GM12878 (cell line): ENCODE results near the gene OPCML. TPM values are rescaled to one million over a fixed set of nuclear protein-coding genes. Genes with fewer than 3 reads are reported as not detected.

ENCODE experiments used
- ATAC-seq: fragments of 200-7000 bp; cut with Tn5 transposase; 3 replicates; pipeline ENCODE4 v1.9.1; 2020; ENCODE audit warnings: mild to moderate bottlenecking, moderate library complexity
- BruUV-seq: library from RNA; stranded (reverse); fragments of 400-500 nt; replicated peaks from 2 replicates; lab custom pipeline; 2021; lab: Mats Ljungman, UMichigan
- CTCF ChIA-PET: fragments of 300-600 bp; sonication (Branson Sonifier 250); formaldehyde crosslinking; extraction: SDS; loops from one replicate; lab custom pipeline; 2021; ENCODE audit warnings: inconsistent platforms; lab: Yijun Ruan, JAX
- POLR2A ChIA-PET: fragments of 350-600 bp; formaldehyde crosslinking; extraction: SDS; loops from one replicate; lab custom pipeline; 2021; ENCODE audit warnings: inconsistent platforms; lab: Charles Lee
- RAD21 ChIA-PET: fragments of 300-600 bp; sonication (Branson Sonifier 250); formaldehyde crosslinking; loops from one replicate; lab custom pipeline; 2023; ENCODE audit warnings: antibody characterized with exemption; ENCODE audit not compliant: unreplicated experiment; lab: Charles Lee
- SMC1A ChIA-PET: fragments of 300-600 bp; sonication (Branson Sonifier 250); formaldehyde crosslinking; loops from one replicate; lab custom pipeline; 2023; ENCODE audit not compliant: unreplicated experiment, uncharacterized antibody; lab: Charles Lee
- DNase-seq: peaks from one replicate; pipeline ENCODE4 v3.0.0-alpha.2; 2011; ENCODE audit warnings: low read depth, low spot score
- FAIRE-seq: peaks from 3 replicates; lab custom pipeline; 2011; peaks lifted over from hg19 to GRCh38; lab: Jason Lieb, UNC
- H2AFZ ChIP-seq: 2 replicates; pipeline ENCODE4 v1.6.0; 2011; ENCODE audit warnings: low read depth, low read length, control low read depth; ENCODE audit not compliant: control insufficient read depth
- H3K27ac ChIP-seq: 2 replicates; pipeline ENCODE4 v1.5.1; 2011; ENCODE audit warnings: control low read depth; ENCODE audit not compliant: control insufficient read depth, insufficient read depth
- H3K27me3 ChIP-seq, 2 experiments: replicated peaks in 1 of 2; 2 replicates each; pipeline versions ENCODE4 v1.6.0 to v1.6.1; 2011; ENCODE audit warnings: low read length in 1 of 2; ENCODE audit not compliant: control insufficient read depth in 2 of 2, insufficient read depth in 2 of 2
- H3K36me3 ChIP-seq, 2 experiments: 2 replicates each; pipeline ENCODE4 v1.5.1; 2011; ENCODE audit warnings: low read length in 1 of 2; ENCODE audit not compliant: control insufficient read depth in 2 of 2, insufficient read depth in 2 of 2
- H3K4me1 ChIP-seq: 2 replicates; pipeline ENCODE4 v1.6.1; 2011; ENCODE audit warnings: mild to moderate bottlenecking, low read length, moderate library complexity, mixed read lengths; ENCODE audit not compliant: control insufficient read depth, insufficient read depth
- H3K4me2 ChIP-seq: 2 replicates; pipeline ENCODE4 v1.6.0; 2011; ENCODE audit warnings: control low read depth; ENCODE audit not compliant: control insufficient read depth, insufficient read depth
- H3K4me3 ChIP-seq: fragments of 200-600 bp; sonication (generic); 2 replicates; pipeline ENCODE4 v1.5.1; 2016
- H3K79me2 ChIP-seq: 2 replicates; pipeline ENCODE4 v1.6.0; 2011; ENCODE audit warnings: low read length; ENCODE audit not compliant: control insufficient read depth, insufficient read depth
- H3K9ac ChIP-seq: 2 replicates; pipeline ENCODE4 v1.8.0; 2011; ENCODE audit warnings: low read length, control low read depth, mixed read lengths; ENCODE audit not compliant: control insufficient read depth, insufficient read depth
- H3K9me3 ChIP-seq: replicated peaks from 3 replicates; pipeline ENCODE4 v1.5.1; 2011; ENCODE audit warnings: mild to moderate bottlenecking, low read length; ENCODE audit not compliant: control insufficient read depth, insufficient read depth
- H4K20me1 ChIP-seq: 2 replicates; pipeline ENCODE4 v1.6.0; 2011; ENCODE audit not compliant: control insufficient read depth, insufficient read depth
- IKZF2 ChIP-seq, 2 experiments: fragments of 450-650 bp; IDR thresholded peaks; 2 replicates each; pipeline ENCODE4 v1.6.1; 2017; ENCODE audit warnings: mild to moderate bottlenecking in 2 of 2, moderate library complexity in 2 of 2
- NFIC ChIP-seq: IDR thresholded peaks from 2 replicates; pipeline ENCODE4 v1.6.1; 2012; ENCODE audit warnings: low read depth, mild to moderate bottlenecking, inconsistent platforms, low read length, moderate library complexity
- NFYB ChIP-seq: IDR thresholded peaks from 2 replicates; pipeline ENCODE4 v1.6.1; 2011; ENCODE audit warnings: low read depth, mild to moderate bottlenecking, low read length, improper control_type of control experiment, moderate library complexity; ENCODE audit not compliant: insufficient read depth
- RFX5 ChIP-seq: IDR thresholded peaks from 2 replicates; pipeline ENCODE4 v1.6.1; 2011; ENCODE audit warnings: low read depth, low read length, improper control_type of control experiment
- TARDBP ChIP-seq: IDR thresholded peaks from 2 replicates; pipeline ENCODE4 v1.6.1; 2016; ENCODE audit warnings: borderline replicate concordance
- YY1 ChIP-seq: IDR thresholded peaks from 2 replicates; pipeline ENCODE4 v1.6.1; 2011; ENCODE audit warnings: low read depth, mild to moderate bottlenecking, low read length
- ZZZ3 ChIP-seq: IDR thresholded peaks from 2 replicates; pipeline ENCODE4 v1.6.1; 2011; ENCODE audit warnings: low read depth; ENCODE audit not compliant: control insufficient read depth, insufficient read length
- WGBS: methylation state at CpG from one replicate; pipeline ENCODE4 v1.1.6; 2016; ENCODE audit warnings: low lambda C conversion rate; ENCODE audit not compliant: insufficient replicate concordance, insufficient coverage; ENCODE audit errors: missing lambda C conversion rate; 5-methylcytosine and 5-hydroxymethylcytosine counted together
- in situ Hi-C: fragments of 300-500 bp; cut with MboI; formaldehyde crosslinking; loops from 9 replicates; pipeline ENCODE4 v1.14.3; 2018; ENCODE audit warnings: mixed read lengths
- intact Hi-C: fragments of 100-400 bp; cut with micrococcal nuclease; formaldehyde crosslinking; loops from one replicate; pipeline ENCODE4 v1.14.2; 2022; ENCODE audit not compliant: unreplicated experiment
- polyA plus RNA-seq, 11 experiments: library from polyadenylated mRNA; depleted of rRNA in 4 of 11; unstranded in 6 of 11; stranded (reverse) in 5 of 11; fragments of >200 nt; fragmentation: Nextera tagmentation in 4 of 11; fragmentation: Illumina TruSeq in 1 of 11; extraction: Ambion mirVana in 4 of 11; extraction: Trizol in 1 of 11; gene quantifications; 1 replicate in 1 of 11; 2 replicates in 10 of 11; pipeline versions ENCODE4 v1.2.1 to v1.2.3, GENCODE V29; 2011 to 2016; ENCODE audit warnings: inconsistent platforms in 2 of 11, missing spikeins in 2 of 11, low read depth in 1 of 11
- total RNA-seq, 4 experiments: library from RNA; depleted of rRNA in 3 of 4; stranded (reverse); fragments of >200 nt in 3 of 4; fragmentation: Illumina TruSeq in 1 of 4; extraction: Trizol in 1 of 4; gene quantifications; 2 replicates each; pipeline versions ENCODE4 v1.2.1 to v1.2.3, GENCODE V29; 2013 to 2021
- TF ChIP-seq, protein P1 (sequence below): fragments of 450-650 bp; IDR thresholded peaks from 2 replicates; pipeline ENCODE4 v1.6.1; 2018; ENCODE audit warnings: mild to moderate bottlenecking, low read depth, moderate library complexity; ENCODE audit not compliant: partially characterized antibody
- TF ChIP-seq, protein P2 (sequence below): IDR thresholded peaks from 2 replicates; pipeline ENCODE4 v1.6.1; 2011; ENCODE audit warnings: borderline replicate concordance, low read depth, mild to moderate bottlenecking, moderate library complexity, low read length; ENCODE audit not compliant: insufficient read depth, poor library complexity, severe bottlenecking
- TF ChIP-seq, protein P3 (sequence below): IDR thresholded peaks from 2 replicates; pipeline ENCODE4 v1.6.1; 2011; ENCODE audit warnings: borderline replicate concordance, low read depth, mild to moderate bottlenecking, moderate library complexity, mixed read lengths, low read length; ENCODE audit not compliant: insufficient read depth; ENCODE audit errors: extremely low read length

OPCML gene
- total and polyA plus RNA-seq, 10 of the 15 experiments (the other 5 are each of a cell fraction or from before 2014, with no cell fraction given), result 0.84 TPM; not detected in 9

DNA sequence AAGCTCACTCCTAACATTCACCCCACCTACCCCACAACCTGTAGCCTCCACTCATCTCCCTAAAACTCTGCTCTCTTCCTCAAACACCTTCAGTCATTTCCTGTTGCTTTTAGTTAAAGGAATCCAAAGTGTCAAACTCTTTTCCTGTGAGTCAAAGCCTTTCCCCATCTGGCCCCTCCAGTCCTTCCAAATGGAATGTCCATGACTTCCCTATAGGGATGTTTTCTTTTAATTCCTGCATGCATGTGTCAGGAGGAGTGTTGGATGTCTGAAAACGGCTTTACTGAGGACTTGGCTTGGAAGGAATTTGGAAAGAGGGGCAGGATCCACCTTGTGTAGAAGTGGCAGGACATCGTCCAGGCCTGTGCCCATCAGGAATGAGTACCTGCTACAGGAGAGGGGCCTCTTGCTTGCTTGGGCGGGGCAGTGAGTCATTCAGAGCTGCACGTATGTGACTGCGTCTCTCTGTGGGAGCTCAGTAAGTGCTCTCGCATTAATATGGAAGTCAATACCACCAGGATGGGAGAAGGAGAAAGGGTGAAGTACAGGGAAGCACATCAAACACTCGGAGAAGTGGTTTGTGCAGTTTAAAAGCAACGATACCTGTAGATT lies 491.9 kb downstream of the OPCML start:
- in situ Hi-C loops, result no loop called here
- POLR2A ChIA-PET, result no interaction called here

More for the DNA sequence above, 491.9 kb downstream of the OPCML start:
- WGBS, result 17% methylated on average over 8 of the region's 8 CpGs
- no peak overlapping the region for H3K27ac ChIP-seq
- ChIA-PET SMC1A (interaction anchor here (1.2 kb wide), 1 partner anchor 99 kb away, joined by 4 read pairs; no protein-coding TSS in a partner anchor), CTCF (interaction anchor here (1.8 kb wide), 1 partner anchor 99 kb away, joined by 6 read pairs; no protein-coding TSS in a partner anchor), RAD21 (interaction anchor here (1.4 kb wide), 1 partner anchor 99 kb away, joined by 4 read pairs; no protein-coding TSS in a partner anchor)
- FAIRE-seq (no peak), ATAC-seq (no peak), DNase-seq (no peak)
- H3K79me2 ChIP-seq, result no peaks in the 10 kb centered on the region
- peaks cover 0 to 2% of the 10 kb centered on the region in 2 experiments; a peak in 2 of 4 replicates for H3K27me3 ChIP-seq
- intact Hi-C loops, result no loop called here
- BruUV-seq, result no TSS peak
- no peaks in the 10 kb centered on the region for H3K4me1 ChIP-seq
- no peak overlapping the region for H3K4me2 ChIP-seq
- H4K20me1 ChIP-seq, result no peaks in the 10 kb centered on the region
- H2AFZ ChIP-seq, result no peak overlapping the region
- H3K36me3 ChIP-seq, result no peaks in the 10 kb centered on the region
- no peak overlapping the region for H3K9ac ChIP-seq
- H3K4me3 ChIP-seq, result no peak overlapping the region
- TF ChIP-seq RFX5 (no peak), TARDBP (no peak), IKZF2 (IDR thresholded peaks at IDR 0.05) (no peak), NFIC (no peak), ZZZ3 (no peak), YY1 (no peak), NFYB (no peak)
- TF ChIP-seq, protein P1, sequence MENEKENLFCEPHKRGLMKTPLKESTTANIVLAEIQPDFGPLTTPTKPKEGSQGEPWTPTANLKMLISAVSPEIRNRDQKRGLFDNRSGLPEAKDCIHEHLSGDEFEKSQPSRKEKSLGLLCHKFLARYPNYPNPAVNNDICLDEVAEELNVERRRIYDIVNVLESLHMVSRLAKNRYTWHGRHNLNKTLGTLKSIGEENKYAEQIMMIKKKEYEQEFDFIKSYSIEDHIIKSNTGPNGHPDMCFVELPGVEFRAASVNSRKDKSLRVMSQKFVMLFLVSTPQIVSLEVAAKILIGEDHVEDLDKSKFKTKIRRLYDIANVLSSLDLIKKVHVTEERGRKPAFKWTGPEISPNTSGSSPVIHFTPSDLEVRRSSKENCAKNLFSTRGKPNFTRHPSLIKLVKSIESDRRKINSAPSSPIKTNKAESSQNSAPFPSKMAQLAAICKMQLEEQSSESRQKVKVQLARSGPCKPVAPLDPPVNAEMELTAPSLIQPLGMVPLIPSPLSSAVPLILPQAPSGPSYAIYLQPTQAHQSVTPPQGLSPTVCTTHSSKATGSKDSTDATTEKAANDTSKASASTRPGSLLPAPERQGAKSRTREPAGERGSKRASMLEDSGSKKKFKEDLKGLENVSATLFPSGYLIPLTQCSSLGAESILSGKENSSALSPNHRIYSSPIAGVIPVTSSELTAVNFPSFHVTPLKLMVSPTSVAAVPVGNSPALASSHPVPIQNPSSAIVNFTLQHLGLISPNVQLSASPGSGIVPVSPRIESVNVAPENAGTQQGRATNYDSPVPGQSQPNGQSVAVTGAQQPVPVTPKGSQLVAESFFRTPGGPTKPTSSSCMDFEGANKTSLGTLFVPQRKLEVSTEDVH, result no peak
- TF ChIP-seq, protein P2, sequence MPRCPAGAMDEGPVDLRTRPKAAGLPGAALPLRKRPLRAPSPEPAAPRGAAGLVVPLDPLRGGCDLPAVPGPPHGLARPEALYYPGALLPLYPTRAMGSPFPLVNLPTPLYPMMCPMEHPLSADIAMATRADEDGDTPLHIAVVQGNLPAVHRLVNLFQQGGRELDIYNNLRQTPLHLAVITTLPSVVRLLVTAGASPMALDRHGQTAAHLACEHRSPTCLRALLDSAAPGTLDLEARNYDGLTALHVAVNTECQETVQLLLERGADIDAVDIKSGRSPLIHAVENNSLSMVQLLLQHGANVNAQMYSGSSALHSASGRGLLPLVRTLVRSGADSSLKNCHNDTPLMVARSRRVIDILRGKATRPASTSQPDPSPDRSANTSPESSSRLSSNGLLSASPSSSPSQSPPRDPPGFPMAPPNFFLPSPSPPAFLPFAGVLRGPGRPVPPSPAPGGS, result no peak
- TF ChIP-seq, protein P3, sequence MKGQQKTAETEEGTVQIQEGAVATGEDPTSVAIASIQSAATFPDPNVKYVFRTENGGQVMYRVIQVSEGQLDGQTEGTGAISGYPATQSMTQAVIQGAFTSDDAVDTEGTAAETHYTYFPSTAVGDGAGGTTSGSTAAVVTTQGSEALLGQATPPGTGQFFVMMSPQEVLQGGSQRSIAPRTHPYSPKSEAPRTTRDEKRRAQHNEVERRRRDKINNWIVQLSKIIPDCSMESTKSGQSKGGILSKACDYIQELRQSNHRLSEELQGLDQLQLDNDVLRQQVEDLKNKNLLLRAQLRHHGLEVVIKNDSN, result no peak
- H3K9me3 ChIP-seq, result no peaks in the 10 kb centered on the region
